GM12865 (cell line): Measurements from ENCODE around the gene NANOS2.

ENCODE experiments used
- DNase-seq: peaks from one replicate; pipeline ENCODE4 v3.0.0; 2010; ENCODE audit warnings: low read depth
- H3K4me3 ChIP-seq: 2 replicates; pipeline ENCODE4 v1.5.1; 2011; ENCODE audit warnings: mild to moderate bottlenecking, low read depth, low read length, control low read depth
- TF ChIP-seq, protein P1 (sequence below): IDR thresholded peaks from 2 replicates; pipeline ENCODE4 v1.5.1; 2011; ENCODE audit warnings: low read length, control low read depth, low read depth, inconsistent platforms; ENCODE audit not compliant: insufficient read depth; ENCODE audit errors: missing control alignments

The NANOS2 gene

DNA sequence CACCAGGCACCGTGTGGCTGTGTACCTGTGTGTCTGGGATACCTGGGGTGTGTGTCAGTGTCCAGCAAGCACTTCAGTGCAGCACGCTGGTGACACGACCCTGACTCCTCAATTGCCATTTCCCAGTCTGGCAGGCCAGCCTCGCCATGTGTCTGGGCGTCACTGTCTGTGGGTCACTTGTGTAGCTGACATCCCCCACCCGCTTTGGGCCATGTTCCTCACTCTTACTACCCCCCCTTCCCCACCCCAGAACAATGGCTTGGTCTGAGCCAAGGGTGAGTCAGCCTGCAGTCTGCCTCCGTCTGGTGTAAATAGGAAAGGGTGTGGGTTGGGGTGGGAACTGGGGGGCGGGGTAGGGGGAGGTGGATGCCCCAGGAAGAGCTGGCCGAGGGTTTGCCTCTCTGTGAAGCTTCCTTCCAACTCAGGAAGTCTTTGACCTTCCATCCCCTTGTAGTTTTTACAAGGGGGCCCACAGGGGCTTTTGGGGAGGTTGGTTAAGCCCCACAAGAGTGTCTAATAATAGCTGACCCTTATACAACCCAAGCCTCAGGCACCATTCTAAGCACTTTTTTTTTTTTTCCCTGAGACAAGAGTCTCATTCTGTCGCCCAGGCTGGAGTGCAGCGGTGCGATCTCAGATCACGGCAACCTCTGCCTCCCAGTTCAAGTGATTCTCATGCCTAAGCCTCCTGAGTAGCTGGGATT is 41.5 kb upstream of the NANOS2 start:
- H3K4me3 ChIP-seq = no peak overlapping the region
- DNase-seq = no peak
- TF ChIP-seq, protein P1, sequence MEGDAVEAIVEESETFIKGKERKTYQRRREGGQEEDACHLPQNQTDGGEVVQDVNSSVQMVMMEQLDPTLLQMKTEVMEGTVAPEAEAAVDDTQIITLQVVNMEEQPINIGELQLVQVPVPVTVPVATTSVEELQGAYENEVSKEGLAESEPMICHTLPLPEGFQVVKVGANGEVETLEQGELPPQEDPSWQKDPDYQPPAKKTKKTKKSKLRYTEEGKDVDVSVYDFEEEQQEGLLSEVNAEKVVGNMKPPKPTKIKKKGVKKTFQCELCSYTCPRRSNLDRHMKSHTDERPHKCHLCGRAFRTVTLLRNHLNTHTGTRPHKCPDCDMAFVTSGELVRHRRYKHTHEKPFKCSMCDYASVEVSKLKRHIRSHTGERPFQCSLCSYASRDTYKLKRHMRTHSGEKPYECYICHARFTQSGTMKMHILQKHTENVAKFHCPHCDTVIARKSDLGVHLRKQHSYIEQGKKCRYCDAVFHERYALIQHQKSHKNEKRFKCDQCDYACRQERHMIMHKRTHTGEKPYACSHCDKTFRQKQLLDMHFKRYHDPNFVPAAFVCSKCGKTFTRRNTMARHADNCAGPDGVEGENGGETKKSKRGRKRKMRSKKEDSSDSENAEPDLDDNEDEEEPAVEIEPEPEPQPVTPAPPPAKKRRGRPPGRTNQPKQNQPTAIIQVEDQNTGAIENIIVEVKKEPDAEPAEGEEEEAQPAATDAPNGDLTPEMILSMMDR = no peak

GRCh38 chr19:45954156-45954555 is 39.6 kb upstream of the NANOS2 start:
- TF ChIP-seq, protein P1 = no peak
- no peak for DNase-seq
- H3K4me3 ChIP-seq = no peak overlapping the region

DNA sequence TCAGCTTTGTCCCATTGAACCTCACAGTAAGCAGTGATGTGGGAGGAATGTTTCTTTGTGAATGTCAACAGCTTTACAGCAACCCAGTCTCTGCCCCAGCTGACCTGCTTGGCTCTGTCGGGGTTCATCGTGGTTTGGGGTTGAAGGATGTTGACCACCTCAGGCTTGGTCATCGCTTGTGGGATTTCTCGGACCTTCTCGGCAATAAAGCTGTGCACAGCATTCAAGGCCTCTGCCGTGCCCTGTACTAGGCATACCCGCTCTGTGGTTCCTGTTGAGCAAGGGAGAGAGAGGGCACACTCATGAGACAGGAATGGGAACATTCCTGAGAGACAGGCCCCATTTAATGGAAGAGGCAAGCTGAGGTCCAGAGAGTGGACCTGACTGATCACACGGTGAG is 39.1 kb upstream of the NANOS2 start:
- no peak overlapping the region for H3K4me3 ChIP-seq
- no peak for DNase-seq
- TF ChIP-seq, protein P1 = no peak

DNA sequence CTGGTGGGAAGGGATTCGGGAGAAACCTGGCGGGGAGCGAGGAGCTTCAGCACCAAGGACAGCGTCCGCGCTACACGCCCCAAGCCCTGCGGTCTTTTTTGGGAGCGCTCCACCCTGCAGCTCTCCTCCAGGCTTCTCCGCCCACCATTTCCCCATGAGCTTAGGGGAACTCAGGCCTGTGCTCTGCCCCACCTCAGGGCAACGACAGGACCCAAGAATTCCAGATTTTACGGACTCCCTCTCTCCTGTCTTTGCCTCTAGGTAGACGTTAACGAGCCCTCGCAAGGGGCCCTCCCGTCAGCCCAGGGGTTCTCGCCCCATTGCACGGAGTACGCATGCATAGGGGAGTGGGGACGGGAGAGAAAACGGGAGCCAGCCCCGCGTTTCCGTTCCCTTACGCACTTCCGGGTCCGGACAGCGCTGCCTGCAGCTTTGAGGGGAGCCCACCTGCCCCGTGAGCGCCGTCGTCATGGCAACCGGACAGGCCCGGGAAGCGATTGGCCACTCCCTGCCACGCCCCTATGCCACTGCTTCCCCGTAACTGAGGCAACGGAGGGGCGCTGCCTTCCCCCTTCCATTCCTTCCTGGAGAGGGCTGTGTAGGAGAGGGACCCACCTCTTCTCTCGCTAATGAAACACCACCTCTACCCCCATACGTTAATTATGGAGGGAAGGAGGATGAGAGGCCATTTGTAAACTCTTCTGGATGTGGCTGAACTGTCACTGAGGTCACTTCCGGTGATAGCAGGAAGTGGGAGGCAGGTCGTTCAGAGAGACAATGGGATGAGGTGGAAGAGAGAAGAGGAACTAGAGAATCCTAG is 38.3 kb upstream of the NANOS2 start:
- peak; percentile 74 for DNase-seq
- TF ChIP-seq, protein P1 = no peak
- peak overlapping the region; percentile 57 for H3K4me3 ChIP-seq

GRCh38 chr19:45952341-45952685 is 37.7 kb upstream of the NANOS2 start:
- TF ChIP-seq, protein P1 = no peak
- DNase-seq = no peak
- H3K4me3 ChIP-seq = peak overlapping the region; percentile 57; the same call in 1 of the 2 replicates

- TF ChIP-seq, protein P1 = no peak
- H3K4me3 ChIP-seq = no peak overlapping the region
- no peak for DNase-seq
Measured at GRCh38 chr19:45947926-45948325, 33.3 kb upstream of the NANOS2 start.

- TF ChIP-seq, protein P1 = no peak
- DNase-seq = no peak
- H3K4me3 ChIP-seq = no peak overlapping the region
Measured at GRCh38 chr19:45940515-45940805, 25.9 kb upstream of the NANOS2 start.
